ENCODE data around the gene CDC16.
"Not testable (repeated sequence)": the region's sequence is repeated elsewhere in the genome, so short reads cannot be mapped to it uniquely, and the experiment has no call there.

Gene CDC16

DNA sequence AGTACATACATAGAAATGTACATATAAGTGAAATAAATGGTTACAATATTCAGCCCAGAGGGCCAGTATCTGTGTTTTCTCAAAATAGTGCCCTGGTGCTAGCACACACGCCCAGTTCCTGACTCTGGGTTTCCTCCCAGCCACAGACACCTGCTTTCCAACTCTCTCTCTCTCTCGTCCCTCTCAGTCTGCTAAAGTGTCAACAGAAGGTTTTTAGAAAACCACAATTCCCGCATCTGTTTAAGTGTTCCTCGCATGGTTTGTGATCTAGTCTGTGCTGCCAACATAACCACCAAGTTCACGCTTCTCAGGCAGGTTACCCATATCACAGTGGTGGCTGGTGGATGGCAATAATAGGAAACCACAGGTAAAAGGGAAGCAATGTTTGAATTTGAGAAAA, 28.9 kb downstream of the CDC16 start:
- DNase-seq (ENCODE audit: low read depth, low spot score): no peak
- in situ Hi-C loops (cut with HindIII; ENCODE audit: low sequenced_read_pairs): no loop called here
- TF ChIP-seq, protein P1, sequence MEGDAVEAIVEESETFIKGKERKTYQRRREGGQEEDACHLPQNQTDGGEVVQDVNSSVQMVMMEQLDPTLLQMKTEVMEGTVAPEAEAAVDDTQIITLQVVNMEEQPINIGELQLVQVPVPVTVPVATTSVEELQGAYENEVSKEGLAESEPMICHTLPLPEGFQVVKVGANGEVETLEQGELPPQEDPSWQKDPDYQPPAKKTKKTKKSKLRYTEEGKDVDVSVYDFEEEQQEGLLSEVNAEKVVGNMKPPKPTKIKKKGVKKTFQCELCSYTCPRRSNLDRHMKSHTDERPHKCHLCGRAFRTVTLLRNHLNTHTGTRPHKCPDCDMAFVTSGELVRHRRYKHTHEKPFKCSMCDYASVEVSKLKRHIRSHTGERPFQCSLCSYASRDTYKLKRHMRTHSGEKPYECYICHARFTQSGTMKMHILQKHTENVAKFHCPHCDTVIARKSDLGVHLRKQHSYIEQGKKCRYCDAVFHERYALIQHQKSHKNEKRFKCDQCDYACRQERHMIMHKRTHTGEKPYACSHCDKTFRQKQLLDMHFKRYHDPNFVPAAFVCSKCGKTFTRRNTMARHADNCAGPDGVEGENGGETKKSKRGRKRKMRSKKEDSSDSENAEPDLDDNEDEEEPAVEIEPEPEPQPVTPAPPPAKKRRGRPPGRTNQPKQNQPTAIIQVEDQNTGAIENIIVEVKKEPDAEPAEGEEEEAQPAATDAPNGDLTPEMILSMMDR (IDR thresholded peaks at IDR 0.05; ENCODE audit: low read depth, low read length): no peak
- no peak overlapping the region for H3K4me3 ChIP-seq (ENCODE audit: low read depth, low read length)

- DNase-seq (ENCODE audit: low read depth, low spot score); H3K4me3 ChIP-seq (ENCODE audit: low read depth, low read length); in situ Hi-C loops (cut with HindIII; ENCODE audit: low sequenced_read_pairs): not testable (repeated sequence)
Measured at GRCh38 chr13:114264313-114264712, 29.6 kb downstream of the CDC16 start.

- DNase-seq (ENCODE audit: low read depth, low spot score): peak; percentile 78
- in situ Hi-C loops (cut with HindIII; ENCODE audit: low sequenced_read_pairs): no loop called here
- no peak overlapping the region for H3K4me3 ChIP-seq (ENCODE audit: low read depth, low read length)
- TF ChIP-seq, protein P1 (IDR thresholded peaks at IDR 0.05; ENCODE audit: low read depth, low read length): no peak
Measured at GRCh38 chr13:114264886-114265611, 30.4 kb downstream of the CDC16 start.

DNA sequence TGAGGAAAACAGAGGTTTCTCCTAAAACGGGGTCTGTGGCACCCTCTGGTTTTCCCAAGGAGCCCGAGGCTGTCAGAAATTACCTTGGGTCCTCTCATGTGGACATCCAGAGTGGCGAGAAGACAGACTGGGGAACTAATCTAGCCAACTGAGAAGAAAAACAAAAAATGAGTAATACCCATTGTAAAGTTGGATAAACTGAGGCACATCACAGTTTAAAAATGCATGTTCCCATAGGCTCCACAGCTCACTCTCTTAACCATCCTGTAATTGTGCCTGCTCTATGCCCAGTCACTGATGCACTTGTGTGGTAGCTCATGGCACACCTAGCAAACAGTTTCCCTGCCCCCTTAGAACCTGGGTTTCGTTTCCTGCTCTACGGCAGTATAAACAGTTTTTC, 31.5 kb downstream of the CDC16 start:
- in situ Hi-C loops (cut with HindIII; ENCODE audit: low sequenced_read_pairs): no loop called here
- TF ChIP-seq, protein P1 (IDR thresholded peaks at IDR 0.05; ENCODE audit: low read depth, low read length): no peak
- no peak overlapping the region for H3K4me3 ChIP-seq (ENCODE audit: low read depth, low read length)
- DNase-seq (ENCODE audit: low read depth, low spot score): no peak

DNA sequence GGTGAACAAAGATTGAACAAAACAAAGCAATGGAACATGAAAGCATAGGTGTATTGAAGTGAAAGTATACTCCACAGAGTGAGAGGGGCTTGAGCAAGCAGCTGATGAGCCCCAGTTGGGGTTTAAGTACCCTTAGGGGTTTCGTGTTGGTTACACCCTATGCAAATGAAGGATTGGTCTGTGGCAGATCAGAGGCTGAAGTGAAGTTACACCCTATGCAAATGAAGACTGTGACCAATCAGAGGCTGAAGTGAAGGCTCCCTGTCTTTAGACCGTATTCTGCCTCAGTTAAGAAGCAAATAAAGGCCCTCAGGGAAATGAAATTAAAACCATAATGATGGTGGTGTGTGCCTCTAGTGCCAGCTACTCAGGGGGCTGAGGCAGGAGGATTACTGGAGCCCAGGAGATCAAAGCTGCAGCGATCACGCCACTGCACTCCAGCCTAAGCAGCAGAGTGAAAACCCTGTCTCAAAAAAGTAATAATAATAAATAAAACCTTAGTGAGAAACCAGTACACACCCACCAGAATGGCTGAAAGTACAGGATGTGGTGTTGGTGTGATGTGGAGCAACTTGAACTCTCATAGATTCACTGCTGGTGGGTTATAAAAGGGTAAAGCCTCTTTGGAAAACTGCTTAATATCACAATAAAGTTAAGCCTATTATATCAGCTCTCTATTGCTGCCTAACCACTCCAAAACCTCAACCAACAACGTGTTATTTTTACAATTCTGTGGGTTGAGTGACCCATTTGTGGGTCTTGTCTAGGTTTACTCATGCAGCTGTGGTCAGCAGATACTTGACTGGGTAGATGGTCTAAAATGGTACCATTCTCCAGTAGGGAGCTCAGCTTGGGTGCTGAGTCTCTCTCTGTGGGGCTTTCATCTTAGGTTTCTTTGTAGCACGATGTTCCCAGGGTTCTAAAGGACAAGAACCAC, 33.9 kb downstream of the CDC16 start:
- H3K4me3 ChIP-seq (ENCODE audit: low read depth, low read length): no peak overlapping the region
- peak; percentile 52 for DNase-seq (ENCODE audit: low read depth, low spot score)
- TF ChIP-seq, protein P1 (IDR thresholded peaks at IDR 0.05; ENCODE audit: low read depth, low read length): no peak

DNA sequence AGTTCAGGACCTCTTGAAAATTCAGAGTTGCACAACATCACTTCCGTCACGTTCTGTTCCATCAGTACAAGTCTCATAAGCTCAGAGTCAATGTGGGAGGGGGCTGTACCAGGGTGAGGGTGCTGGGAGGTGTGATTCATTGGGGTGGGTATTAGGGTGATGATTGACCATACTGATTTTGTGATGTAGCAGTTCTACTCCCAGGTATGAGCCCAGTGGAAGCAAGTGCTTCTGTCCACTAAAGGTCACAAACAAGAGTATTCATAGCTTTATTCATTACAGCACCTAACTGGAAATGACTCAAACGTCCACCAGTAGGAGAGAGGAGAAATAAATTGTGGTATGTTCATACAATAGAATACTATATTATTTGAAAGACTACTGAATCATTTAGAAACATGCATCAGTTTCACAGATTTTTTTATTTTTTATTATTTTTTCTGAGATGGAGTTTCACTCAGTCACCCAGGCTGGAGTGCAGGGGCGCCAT, 34.6 kb downstream of the CDC16 start:
- DNase-seq (ENCODE audit: low read depth, low spot score): no peak
- in situ Hi-C loops (cut with HindIII; ENCODE audit: low sequenced_read_pairs): no loop called here
- H3K4me3 ChIP-seq (ENCODE audit: low read depth, low read length): no peak overlapping the region
- TF ChIP-seq, protein P1 (IDR thresholded peaks at IDR 0.05; ENCODE audit: low read depth, low read length): no peak

More for the DNA sequence above, 33.9 kb downstream of the CDC16 start:
- in situ Hi-C loops (cut with HindIII; ENCODE audit: low sequenced_read_pairs): no loop called here

Measured in astrocyte of the spinal cord (primary cell).